K562 (cell line): ENCODE measurements around the gene CRLF1. TPM values are rescaled to one million over a fixed set of nuclear protein-coding genes. Genes with fewer than 3 reads are reported as not detected.

Source experiments
- HNRNPUL1 ChIP-seq: fragments of 200-400 bp; formaldehyde crosslinking; IDR thresholded peaks from 2 replicates; pipeline ENCODE4 v1.6.1; 2017; ENCODE audit warnings: low read length
- KDM5B ChIP-seq: fragments of 200-600 bp; sonication (generic); IDR thresholded peaks from 2 replicates; pipeline ENCODE4 v1.6.1; 2012; ENCODE audit warnings: low read depth, mild to moderate bottlenecking, moderate library complexity, low read length, control low read depth, inconsistent platforms; ENCODE audit not compliant: insufficient replicate concordance
- MCM7 ChIP-seq, 2 experiments: fragments of 450-650 bp; IDR thresholded peaks; 2 replicates each; pipeline ENCODE4 v1.6.1; 2016 to 2018
- NFIC ChIP-seq: fragments of 450-650 bp; IDR thresholded peaks from 2 replicates; pipeline ENCODE4 v1.6.1; 2017; ENCODE audit warnings: mild to moderate bottlenecking, inconsistent platforms
- NFIX ChIP-seq: fragments of 250-450 bp; sonication (Bioruptor Pico); IDR thresholded peaks from 2 replicates; pipeline ENCODE4 v1.4.0; 2020; ENCODE audit warnings: low read depth, mild to moderate bottlenecking, moderate library complexity
- ZKSCAN8 ChIP-seq: fragments of 200-800 bp; sonication (Bioruptor generic); IDR thresholded peaks from 2 replicates; pipeline ENCODE4 v1.6.1; 2016; ENCODE audit warnings: missing genetic modification characterization, missing compliant biosample characterization
- ZNF146 ChIP-seq: IDR thresholded peaks from one replicate; pipeline ENCODE4 v1.6.1; 2018; ENCODE audit warnings: missing compliant biosample characterization; ENCODE audit not compliant: unreplicated experiment
- polyA plus RNA-seq, 8 experiments: library from polyadenylated mRNA; depleted of rRNA in 4 of 8; stranded (reverse) in 5 of 8; unstranded in 3 of 8; fragments of >200 nt; fragmentation: Nextera tagmentation in 2 of 8; fragmentation: Illumina TruSeq in 1 of 8; extraction: Ambion mirVana in 2 of 8; extraction: Trizol in 1 of 8; gene quantifications; 2 replicates each; pipeline versions ENCODE4 v1.2.1 to v1.2.3, GENCODE V29; 2011 to 2014; ENCODE audit warnings: inconsistent platforms in 1 of 8, missing spikeins in 1 of 8
- total RNA-seq, 7 experiments: library from RNA; depleted of rRNA in 6 of 7; stranded (reverse); fragments of >200 nt in 6 of 7; fragmentation: Illumina TruSeq in 2 of 7; extraction: Trizol in 2 of 7; gene quantifications; 2 replicates each; pipeline versions ENCODE4 v1.2.1 to v1.2.3, GENCODE V29; 2011 to 2021; ENCODE audit warnings: low replicate concordance in 1 of 7
- TF ChIP-seq, protein P1 (sequence below): fragments of 200-400 bp; formaldehyde crosslinking; IDR thresholded peaks from 2 replicates; pipeline ENCODE4 v1.6.1; 2017; ENCODE audit warnings: mild to moderate bottlenecking, low read depth, low read length, moderate library complexity
- TF ChIP-seq, protein P2 (sequence below): sonication (generic); formaldehyde crosslinking; IDR thresholded peaks from 2 replicates; pipeline ENCODE4 v1.9.0; 2022; ENCODE audit warnings: mild to moderate bottlenecking, missing genetic modification reagents
- TF ChIP-seq, protein P3 (sequence below): sonication (generic); formaldehyde crosslinking; IDR thresholded peaks from 2 replicates; pipeline ENCODE4 v1.8.1; 2022; ENCODE audit warnings: missing genetic modification reagents
- TF ChIP-seq, protein P4 (sequence below): fragments of 250-450 bp; sonication (Bioruptor Pico); IDR thresholded peaks from 2 replicates; pipeline ENCODE4 v1.6.1; 2021; ENCODE audit warnings: mild to moderate bottlenecking
- TF ChIP-seq, protein P5 (sequence below), 2 experiments: fragments of 450-650 bp; conservative IDR thresholded peaks; 2 replicates each; pipeline ENCODE4 v1.6.1; 2017; ENCODE audit warnings: mild to moderate bottlenecking in 2 of 2, moderate library complexity in 2 of 2

The CRLF1 gene
- total and polyA plus RNA-seq, 9 of the 15 experiments (the other 6 are each of a cell fraction or from before 2014, with no cell fraction given): 0.85 to 3.6 (median 1.7) TPM

DNA sequence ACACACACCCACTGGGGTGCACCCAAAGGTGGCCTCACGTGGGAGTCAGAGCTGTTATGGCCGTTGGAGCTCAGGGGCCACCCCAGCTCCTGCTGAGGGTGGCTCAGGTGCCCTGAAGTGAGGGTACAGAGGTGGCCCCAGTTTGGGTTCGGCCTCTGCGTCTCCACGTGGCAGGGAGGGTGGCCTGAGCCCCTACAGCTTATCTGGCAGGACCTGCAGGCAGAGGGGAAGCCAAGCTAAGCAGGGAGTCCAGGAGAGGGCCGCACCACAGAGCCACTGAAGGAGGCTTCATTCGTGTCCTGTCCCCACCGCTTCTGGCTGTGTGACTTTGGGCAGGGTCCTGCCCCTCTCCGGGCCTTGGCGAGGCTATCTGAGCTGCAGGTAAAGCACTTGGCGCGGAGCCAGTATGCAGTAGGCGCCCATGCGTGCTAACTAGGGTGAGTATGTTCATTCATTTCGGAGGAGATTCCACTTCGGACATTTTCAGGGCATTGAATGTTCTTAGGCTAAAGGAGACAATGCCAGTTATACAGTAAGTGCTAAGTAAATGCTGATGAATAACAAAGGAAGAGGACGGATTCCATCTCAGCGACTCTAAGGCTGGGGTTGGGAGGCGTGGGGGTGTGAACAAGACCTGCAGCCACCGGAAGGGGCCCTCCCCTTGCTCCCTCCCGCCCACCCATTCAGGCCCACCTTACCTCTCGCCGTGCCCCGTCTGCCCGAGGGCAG is 13.1 kb downstream of the CRLF1 start (continued):
- TF ChIP-seq, protein P1, sequence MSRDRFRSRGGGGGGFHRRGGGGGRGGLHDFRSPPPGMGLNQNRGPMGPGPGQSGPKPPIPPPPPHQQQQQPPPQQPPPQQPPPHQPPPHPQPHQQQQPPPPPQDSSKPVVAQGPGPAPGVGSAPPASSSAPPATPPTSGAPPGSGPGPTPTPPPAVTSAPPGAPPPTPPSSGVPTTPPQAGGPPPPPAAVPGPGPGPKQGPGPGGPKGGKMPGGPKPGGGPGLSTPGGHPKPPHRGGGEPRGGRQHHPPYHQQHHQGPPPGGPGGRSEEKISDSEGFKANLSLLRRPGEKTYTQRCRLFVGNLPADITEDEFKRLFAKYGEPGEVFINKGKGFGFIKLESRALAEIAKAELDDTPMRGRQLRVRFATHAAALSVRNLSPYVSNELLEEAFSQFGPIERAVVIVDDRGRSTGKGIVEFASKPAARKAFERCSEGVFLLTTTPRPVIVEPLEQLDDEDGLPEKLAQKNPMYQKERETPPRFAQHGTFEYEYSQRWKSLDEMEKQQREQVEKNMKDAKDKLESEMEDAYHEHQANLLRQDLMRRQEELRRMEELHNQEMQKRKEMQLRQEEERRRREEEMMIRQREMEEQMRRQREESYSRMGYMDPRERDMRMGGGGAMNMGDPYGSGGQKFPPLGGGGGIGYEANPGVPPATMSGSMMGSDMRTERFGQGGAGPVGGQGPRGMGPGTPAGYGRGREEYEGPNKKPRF: no peak
- TF ChIP-seq NFIC (peak; percentile 96), NFIX (CRISPR knock-in tag) (peak; percentile 46), ZKSCAN8 (CRISPR knock-in tag) (peak; percentile 96), ZNF146 (CRISPR knock-in tag) (no peak), MCM7 (IDR thresholded peaks at IDR 0.05) (no peak), HNRNPUL1 (no peak), KDM5B (peak; percentile 29)
- TF ChIP-seq, protein P2, sequence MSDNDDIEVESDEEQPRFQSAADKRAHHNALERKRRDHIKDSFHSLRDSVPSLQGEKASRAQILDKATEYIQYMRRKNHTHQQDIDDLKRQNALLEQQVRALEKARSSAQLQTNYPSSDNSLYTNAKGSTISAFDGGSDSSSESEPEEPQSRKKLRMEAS (CRISPR knock-in tag): peak; percentile 35; the same call in 1 of the 2 replicates
- TF ChIP-seq, protein P3, sequence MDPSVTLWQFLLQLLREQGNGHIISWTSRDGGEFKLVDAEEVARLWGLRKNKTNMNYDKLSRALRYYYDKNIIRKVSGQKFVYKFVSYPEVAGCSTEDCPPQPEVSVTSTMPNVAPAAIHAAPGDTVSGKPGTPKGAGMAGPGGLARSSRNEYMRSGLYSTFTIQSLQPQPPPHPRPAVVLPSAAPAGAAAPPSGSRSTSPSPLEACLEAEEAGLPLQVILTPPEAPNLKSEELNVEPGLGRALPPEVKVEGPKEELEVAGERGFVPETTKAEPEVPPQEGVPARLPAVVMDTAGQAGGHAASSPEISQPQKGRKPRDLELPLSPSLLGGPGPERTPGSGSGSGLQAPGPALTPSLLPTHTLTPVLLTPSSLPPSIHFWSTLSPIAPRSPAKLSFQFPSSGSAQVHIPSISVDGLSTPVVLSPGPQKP (CRISPR knock-in tag): no peak
- TF ChIP-seq, protein P4, sequence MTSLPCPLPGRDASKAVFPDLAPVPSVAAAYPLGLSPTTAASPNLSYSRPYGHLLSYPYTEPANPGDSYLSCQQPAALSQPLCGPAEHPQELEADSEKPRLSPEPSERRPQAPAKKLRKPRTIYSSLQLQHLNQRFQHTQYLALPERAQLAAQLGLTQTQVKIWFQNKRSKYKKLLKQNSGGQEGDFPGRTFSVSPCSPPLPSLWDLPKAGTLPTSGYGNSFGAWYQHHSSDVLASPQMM (CRISPR knock-in tag): no peak
- TF ChIP-seq, protein P5, sequence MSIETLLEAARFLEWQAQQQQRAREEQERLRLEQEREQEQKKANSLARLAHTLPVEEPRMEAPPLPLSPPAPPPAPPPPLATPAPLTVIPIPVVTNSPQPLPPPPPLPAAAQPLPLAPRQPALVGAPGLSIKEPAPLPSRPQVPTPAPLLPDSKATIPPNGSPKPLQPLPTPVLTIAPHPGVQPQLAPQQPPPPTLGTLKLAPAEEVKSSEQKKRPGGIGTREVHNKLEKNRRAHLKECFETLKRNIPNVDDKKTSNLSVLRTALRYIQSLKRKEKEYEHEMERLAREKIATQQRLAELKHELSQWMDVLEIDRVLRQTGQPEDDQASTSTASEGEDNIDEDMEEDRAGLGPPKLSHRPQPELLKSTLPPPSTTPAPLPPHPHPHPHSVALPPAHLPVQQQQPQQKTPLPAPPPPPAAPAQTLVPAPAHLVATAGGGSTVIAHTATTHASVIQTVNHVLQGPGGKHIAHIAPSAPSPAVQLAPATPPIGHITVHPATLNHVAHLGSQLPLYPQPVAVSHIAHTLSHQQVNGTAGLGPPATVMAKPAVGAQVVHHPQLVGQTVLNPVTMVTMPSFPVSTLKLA (conservative IDR thresholded peaks at IDR 0.05): peak; percentile 31 to 34; a peak in 3 of 4 replicates
